Effector memory CD8-positive, alpha-beta T cell (primary cell): Measurements from ENCODE around the gene ACD.

Experiments
- ATAC-seq: fragments of 150-1000 bp; cut with Tn5 transposase; replicated peaks from 2 replicates; pipeline ENCODE4 v1.10.0; 2021; ENCODE audit warnings: mild to moderate bottlenecking, moderate library complexity
- DNase-seq, 3 experiments: peaks; one replicate each; pipeline ENCODE4 v3.0.0; 2021
- H3K27ac Mint-ChIP-seq, 2 donors: one replicate each; pipeline ENCODE4 v1.8.0; 2022; ENCODE audit warnings: mild to moderate bottlenecking in 2 of 2, mixed read lengths in 2 of 2, moderate library complexity in 2 of 2
- H3K27me3 Mint-ChIP-seq, 2 donors: one replicate each; pipeline ENCODE4 v1.8.0; 2022; ENCODE audit warnings: mixed read lengths in 2 of 2
- H3K36me3 Mint-ChIP-seq: one replicate; pipeline ENCODE4 v1.8.0; 2022; ENCODE audit warnings: mild to moderate bottlenecking, moderate library complexity, mixed read lengths; ENCODE audit not compliant: insufficient read depth
- H3K4me1 Mint-ChIP-seq, 2 donors: one replicate each; pipeline ENCODE4 v1.8.0; 2022; ENCODE audit warnings: low read depth in 2 of 2, mixed read lengths in 2 of 2
- H3K4me3 Mint-ChIP-seq, 2 donors: one replicate each; pipeline ENCODE4 v1.8.0; 2022; ENCODE audit warnings: mild to moderate bottlenecking in 2 of 2, mixed read lengths in 2 of 2, moderate library complexity in 2 of 2
- H3K9me3 Mint-ChIP-seq, 2 donors: one replicate each; pipeline ENCODE4 v1.8.0; 2022; ENCODE audit warnings: mixed read lengths in 2 of 2

The ACD gene

GRCh38 chr16:67685388-67686112 lies 25.5 kb upstream of the ACD start:
- Mint-ChIP-seq H3K27me3 (no peaks in the 10 kb centered on the region), H3K36me3 (peaks cover 12% of the 10 kb centered on the region), H3K4me1 (peaks cover 0 to 7% of the 10 kb centered on the region in 2 donors), H3K4me3 (peak overlapping the region in 1 of 2 donors; percentile 10), H3K27ac (peak overlapping the region in 1 of 2 donors; percentile 68), H3K9me3 (no peaks in the 10 kb centered on the region)
- ATAC-seq, result no peak
- DNase-seq, result no peak

- no peak for DNase-seq
- Mint-ChIP-seq H3K27ac (no peak overlapping the region), H3K4me3 (no peak overlapping the region)
These were observed 23.7 kb upstream of the ACD start for GRCh38 chr16:67683767-67684166.

GRCh38 chr16:67679935-67680897 lies 20.2 kb upstream of the ACD start:
- peak overlapping the region; percentile 28 to 79 for H3K27ac Mint-ChIP-seq
- no peaks in the 10 kb centered on the region for H3K9me3 Mint-ChIP-seq
- DNase-seq (no peak), ATAC-seq (no peak)
- H3K4me3 Mint-ChIP-seq, result no peak overlapping the region
- no peaks in the 10 kb centered on the region for H3K4me1 Mint-ChIP-seq
- peaks cover 12% of the 10 kb centered on the region for H3K36me3 Mint-ChIP-seq
- H3K27me3 Mint-ChIP-seq, result no peaks in the 10 kb centered on the region

More at GRCh38 chr16:67683767-67684166, 23.7 kb upstream of the ACD start:
- H3K36me3 Mint-ChIP-seq, result peaks cover 13% of the 10 kb centered on the region
- no peak for ATAC-seq
- H3K27me3 Mint-ChIP-seq, result no peaks in the 10 kb centered on the region
- H3K9me3 Mint-ChIP-seq, result no peaks in the 10 kb centered on the region
- H3K4me1 Mint-ChIP-seq, result peaks cover 0 to 7% of the 10 kb centered on the region in 2 donors

- H3K4me1 Mint-ChIP-seq, result peaks cover 0 to 7% of the 10 kb centered on the region in 2 donors
- H3K27ac Mint-ChIP-seq, result no peak overlapping the region
- H3K36me3 Mint-ChIP-seq, result peaks cover 3% of the 10 kb centered on the region
- ATAC-seq (no peak), DNase-seq (no peak)
- no peaks in the 10 kb centered on the region for H3K27me3 Mint-ChIP-seq
- no peak overlapping the region for H3K4me3 Mint-ChIP-seq
- H3K9me3 Mint-ChIP-seq, result no peaks in the 10 kb centered on the region
These were observed 18.4 kb upstream of the ACD start for GRCh38 chr16:67678354-67679023.

- no peaks in the 10 kb centered on the region for H3K9me3 Mint-ChIP-seq
- H3K36me3 Mint-ChIP-seq, result peaks cover 3% of the 10 kb centered on the region
- no peak overlapping the region for H3K27ac Mint-ChIP-seq
- H3K4me1 Mint-ChIP-seq, result peaks cover 0 to 7% of the 10 kb centered on the region in 2 donors
- H3K27me3 Mint-ChIP-seq, result no peaks in the 10 kb centered on the region
- no peak overlapping the region for H3K4me3 Mint-ChIP-seq
- ATAC-seq (no peak), DNase-seq (no peak)
These were observed 17.7 kb upstream of the ACD start for GRCh38 chr16:67677712-67678111.

- Mint-ChIP-seq H3K4me1 (peaks cover 0 to 7% of the 10 kb centered on the region in 2 donors), H3K36me3 (peaks cover 3% of the 10 kb centered on the region), H3K27me3 (no peaks in the 10 kb centered on the region), H3K9me3 (no peaks in the 10 kb centered on the region), H3K27ac (peak overlapping the region in 1 of 2 donors; percentile 60), H3K4me3 (no peak overlapping the region)
- ATAC-seq (no peak), DNase-seq (no peak)
These were observed 16.9 kb upstream of the ACD start for GRCh38 chr16:67676939-67677338.

GRCh38 chr16:67676516-67676915 lies 16.5 kb upstream of the ACD start:
- Mint-ChIP-seq H3K27ac (peak overlapping the region in 1 of 2 donors; percentile 60), H3K9me3 (no peaks in the 10 kb centered on the region), H3K4me3 (no peak overlapping the region), H3K27me3 (no peaks in the 10 kb centered on the region), H3K36me3 (peaks cover 3% of the 10 kb centered on the region), H3K4me1 (peaks cover 0 to 7% of the 10 kb centered on the region in 2 donors)
- no peak for ATAC-seq
- no peak for DNase-seq

- Mint-ChIP-seq H3K9me3 (no peaks in the 10 kb centered on the region), H3K27me3 (no peaks in the 10 kb centered on the region), H3K4me1 (peaks cover 0 to 7% of the 10 kb centered on the region in 2 donors), H3K36me3 (peaks cover 3% of the 10 kb centered on the region), H3K27ac (peak overlapping the region in 1 of 2 donors; percentile 60), H3K4me3 (no peak overlapping the region)
- ATAC-seq (no peak), DNase-seq (no peak)
These were observed 15.9 kb upstream of the ACD start for GRCh38 chr16:67675999-67676398.

GRCh38 chr16:67675579-67675935 lies 15.5 kb upstream of the ACD start:
- ATAC-seq (no peak), DNase-seq (no peak)
- peaks cover 0 to 7% of the 10 kb centered on the region in 2 donors for H3K4me1 Mint-ChIP-seq
- peaks cover 3% of the 10 kb centered on the region for H3K36me3 Mint-ChIP-seq
- H3K4me3 Mint-ChIP-seq, result no peak overlapping the region
- no peaks in the 10 kb centered on the region for H3K9me3 Mint-ChIP-seq
- no peaks in the 10 kb centered on the region for H3K27me3 Mint-ChIP-seq
- H3K27ac Mint-ChIP-seq, result peak overlapping the region in 1 of 2 donors; percentile 60

GRCh38 chr16:67674851-67675578 lies 15.0 kb upstream of the ACD start:
- no peak for ATAC-seq
- H3K4me3 Mint-ChIP-seq, result no peak overlapping the region
- H3K36me3 Mint-ChIP-seq, result no peaks in the 10 kb centered on the region
- DNase-seq, result no peak
- no peaks in the 10 kb centered on the region for H3K27me3 Mint-ChIP-seq
- H3K4me1 Mint-ChIP-seq, result peaks cover 0 to 7% of the 10 kb centered on the region in 2 donors
- peak overlapping the region in 1 of 2 donors; percentile 80 for H3K27ac Mint-ChIP-seq
- no peaks in the 10 kb centered on the region for H3K9me3 Mint-ChIP-seq

GRCh38 chr16:67673712-67674580 lies 13.9 kb upstream of the ACD start:
- Mint-ChIP-seq H3K27ac (peak overlapping the region in 1 of 2 donors; percentile 80), H3K4me1 (peaks cover 0 to 7% of the 10 kb centered on the region in 2 donors), H3K36me3 (no peaks in the 10 kb centered on the region), H3K27me3 (no peaks in the 10 kb centered on the region), H3K9me3 (no peaks in the 10 kb centered on the region), H3K4me3 (no peak overlapping the region)
- no peak for DNase-seq
- no peak for ATAC-seq
